Activated CD8-positive, alpha-beta memory T cell treated with anti-CD3 and anti-CD28 coated beads for 24 hours (primary cell): ENCODE results near the gene RUNX1.

Experiments used
- DNase-seq: peaks from one replicate; pipeline ENCODE4 v3.0.0-alpha.2; 2020

The RUNX1 gene

GRCh38 chr21:34801519-34802132 is 247.5 kb downstream of the RUNX1 start:
- DNase-seq: no peak

GRCh38 chr21:34800797-34801518 is 248.1 kb downstream of the RUNX1 start:
- no peak for DNase-seq

GRCh38 chr21:34799092-34799491 is 250.0 kb downstream of the RUNX1 start:
- no peak for DNase-seq

- no peak for DNase-seq
These were observed 251.1 kb downstream of the RUNX1 start for GRCh38 chr21:34797921-34798535.

GRCh38 chr21:34797201-34797525 is 251.9 kb downstream of the RUNX1 start:
- no peak for DNase-seq

GRCh38 chr21:34796518-34797200 is 252.4 kb downstream of the RUNX1 start:
- no peak for DNase-seq

GRCh38 chr21:34795548-34796180 is 253.4 kb downstream of the RUNX1 start:
- DNase-seq: no peak

GRCh38 chr21:34795175-34795547 is 253.9 kb downstream of the RUNX1 start:
- no peak for DNase-seq

- no peak for DNase-seq
These were observed 254.4 kb downstream of the RUNX1 start for GRCh38 chr21:34794686-34795085.

- DNase-seq: no peak
These were observed 255.6 kb downstream of the RUNX1 start for GRCh38 chr21:34793471-34793870.

- DNase-seq: no peak
These were observed 256.5 kb downstream of the RUNX1 start for GRCh38 chr21:34792504-34793089.

GRCh38 chr21:34791776-34792503 is 257.2 kb downstream of the RUNX1 start:
- DNase-seq: no peak

- DNase-seq: no peak
These were observed 258.3 kb downstream of the RUNX1 start for GRCh38 chr21:34790834-34791233.

GRCh38 chr21:34790341-34790740 is 258.8 kb downstream of the RUNX1 start:
- DNase-seq: no peak

GRCh38 chr21:34788879-34789278 is 260.2 kb downstream of the RUNX1 start:
- no peak for DNase-seq

- no peak for DNase-seq
These were observed 265.3 kb downstream of the RUNX1 start for GRCh38 chr21:34783815-34784214.

GRCh38 chr21:34782506-34783360 is 266.4 kb downstream of the RUNX1 start:
- DNase-seq: no peak

- no peak for DNase-seq
These were observed 267.6 kb downstream of the RUNX1 start for GRCh38 chr21:34781526-34781925.

GRCh38 chr21:34779860-34780259 is 269.2 kb downstream of the RUNX1 start:
- no peak for DNase-seq

- no peak for DNase-seq
These were observed 273.3 kb downstream of the RUNX1 start for GRCh38 chr21:34775793-34776192.

GRCh38 chr21:34774750-34775149 is 274.4 kb downstream of the RUNX1 start:
- DNase-seq: no peak
